GM19328 (cell line): ENCODE data around the gene MED23.

Source experiments
- ATAC-seq: cut with Tn5 transposase; IDR thresholded peaks from one replicate; pipeline ENCODE4 v1.9.1; 2021; ENCODE audit warnings: mild to moderate bottlenecking, moderate library complexity; ENCODE audit not compliant: unreplicated experiment

The MED23 gene

GRCh38 chr6:131523988-131524673 lies 103.9 kb downstream of the MED23 start:
- no peak for ATAC-seq
